ENCODE measurements around the gene WDFY4. TPM values are rescaled to one million over a fixed set of nuclear protein-coding genes. Genes with fewer than 3 reads are reported as not detected.

Gene WDFY4
- total and polyA plus RNA-seq, 2 donors, result 13.0 to 25.1 TPM

- Histone ChIP-seq H3K27me3 (ENCODE audit: control insufficient read depth in 2 of 2, insufficient read depth in 1 of 2, low read length in 1 of 2) (no peaks in the 10 kb centered on the region), H3K9me3 (ENCODE audit: control insufficient read depth in 2 of 2, insufficient read depth in 1 of 2, low read length in 1 of 2) (no peaks in the 10 kb centered on the region), H3K4me3 (ENCODE audit: low read length in 2 of 2) (no peak overlapping the region), H3K27ac (ENCODE audit: low read depth in 1 of 2, low read length in 1 of 2) (no peak overlapping the region), H3K4me1 (ENCODE audit: control insufficient read depth in 2 of 2, insufficient read depth in 2 of 2, low read length in 2 of 2) (no peaks in the 10 kb centered on the region), H3K36me3 (ENCODE audit: control insufficient read depth in 2 of 2, insufficient read depth in 2 of 2, low read length in 1 of 2) (no peaks in the 10 kb centered on the region)
- 96% methylated on average over 3 of the region's 3 CpGs for WGBS
- DNase-seq (ENCODE audit: low read depth in 6 of 9, low spot score in 9 of 9), result no peak
These were observed 159.9 kb downstream of the WDFY4 start for GRCh38 chr10:48844616-48845015.

- Histone ChIP-seq H3K4me3 (ENCODE audit: low read length in 2 of 2) (no peak overlapping the region), H3K9me3 (ENCODE audit: control insufficient read depth in 2 of 2, insufficient read depth in 1 of 2, low read length in 1 of 2) (no peaks in the 10 kb centered on the region), H3K27me3 (ENCODE audit: control insufficient read depth in 2 of 2, insufficient read depth in 1 of 2, low read length in 1 of 2) (no peaks in the 10 kb centered on the region), H3K27ac (ENCODE audit: low read depth in 1 of 2, low read length in 1 of 2) (no peak overlapping the region), H3K4me1 (ENCODE audit: control insufficient read depth in 2 of 2, insufficient read depth in 2 of 2, low read length in 2 of 2) (no peaks in the 10 kb centered on the region), H3K36me3 (ENCODE audit: control insufficient read depth in 2 of 2, insufficient read depth in 2 of 2, low read length in 1 of 2) (no peaks in the 10 kb centered on the region)
- no peak for DNase-seq (ENCODE audit: low read depth in 6 of 9, low spot score in 9 of 9)
- WGBS, result 96% methylated on average over 2 of the region's 2 CpGs
These were observed 160.8 kb downstream of the WDFY4 start for GRCh38 chr10:48845512-48845911.

GRCh38 chr10:48847691-48848090, 163.0 kb downstream of the WDFY4 start:
- 97% methylated on average over 5 of the region's 5 CpGs for WGBS
- no peaks in the 10 kb centered on the region for H3K9me3 ChIP-seq (ENCODE audit: control insufficient read depth in 2 of 2, insufficient read depth in 1 of 2, low read length in 1 of 2)
- no peaks in the 10 kb centered on the region for H3K4me1 ChIP-seq (ENCODE audit: control insufficient read depth in 2 of 2, insufficient read depth in 2 of 2, low read length in 2 of 2)
- H3K36me3 ChIP-seq (ENCODE audit: control insufficient read depth in 2 of 2, insufficient read depth in 2 of 2, low read length in 1 of 2), result no peaks in the 10 kb centered on the region
- H3K27me3 ChIP-seq (ENCODE audit: control insufficient read depth in 2 of 2, insufficient read depth in 1 of 2, low read length in 1 of 2), result no peaks in the 10 kb centered on the region
- H3K4me3 ChIP-seq (ENCODE audit: low read length in 2 of 2), result no peak overlapping the region
- H3K27ac ChIP-seq (ENCODE audit: low read depth in 1 of 2, low read length in 1 of 2), result no peak overlapping the region
- no peak for DNase-seq (ENCODE audit: low read depth in 6 of 9, low spot score in 9 of 9)

GRCh38 chr10:48856855-48857254, 172.2 kb downstream of the WDFY4 start:
- H3K27ac ChIP-seq (ENCODE audit: low read depth in 1 of 2, low read length in 1 of 2), result no peak overlapping the region
- H3K9me3 ChIP-seq (ENCODE audit: control insufficient read depth in 2 of 2, insufficient read depth in 1 of 2, low read length in 1 of 2), result no peaks in the 10 kb centered on the region
- no peak for DNase-seq (ENCODE audit: low read depth in 6 of 9, low spot score in 9 of 9)
- H3K4me1 ChIP-seq (ENCODE audit: control insufficient read depth in 2 of 2, insufficient read depth in 2 of 2, low read length in 2 of 2), result no peaks in the 10 kb centered on the region
- no peaks in the 10 kb centered on the region for H3K27me3 ChIP-seq (ENCODE audit: control insufficient read depth in 2 of 2, insufficient read depth in 1 of 2, low read length in 1 of 2)
- H3K36me3 ChIP-seq (ENCODE audit: control insufficient read depth in 2 of 2, insufficient read depth in 2 of 2, low read length in 1 of 2), result no peaks in the 10 kb centered on the region
- no peak overlapping the region for H3K4me3 ChIP-seq (ENCODE audit: low read length in 2 of 2)

GRCh38 chr10:48872234-48872633, 187.6 kb downstream of the WDFY4 start:
- no peaks in the 10 kb centered on the region for H3K4me1 ChIP-seq (ENCODE audit: control insufficient read depth in 2 of 2, insufficient read depth in 2 of 2, low read length in 2 of 2)
- no peak overlapping the region for H3K4me3 ChIP-seq (ENCODE audit: low read length in 2 of 2)
- no peaks in the 10 kb centered on the region for H3K27me3 ChIP-seq (ENCODE audit: control insufficient read depth in 2 of 2, insufficient read depth in 1 of 2, low read length in 1 of 2)
- H3K27ac ChIP-seq (ENCODE audit: low read depth in 1 of 2, low read length in 1 of 2), result no peak overlapping the region
- no peak for DNase-seq (ENCODE audit: low read depth in 6 of 9, low spot score in 9 of 9)
- no peaks in the 10 kb centered on the region for H3K9me3 ChIP-seq (ENCODE audit: control insufficient read depth in 2 of 2, insufficient read depth in 1 of 2, low read length in 1 of 2)
- WGBS, result 84% methylated on average over 1 of the region's 1 CpG
- H3K36me3 ChIP-seq (ENCODE audit: control insufficient read depth in 2 of 2, insufficient read depth in 2 of 2, low read length in 1 of 2), result no peaks in the 10 kb centered on the region

GRCh38 chr10:48878091-48878490, 193.4 kb downstream of the WDFY4 start:
- Histone ChIP-seq H3K4me3 (ENCODE audit: low read length in 2 of 2) (no peak overlapping the region), H3K4me1 (ENCODE audit: control insufficient read depth in 2 of 2, insufficient read depth in 2 of 2, low read length in 2 of 2) (no peaks in the 10 kb centered on the region), H3K27me3 (ENCODE audit: control insufficient read depth in 2 of 2, insufficient read depth in 1 of 2, low read length in 1 of 2) (no peaks in the 10 kb centered on the region), H3K36me3 (ENCODE audit: control insufficient read depth in 2 of 2, insufficient read depth in 2 of 2, low read length in 1 of 2) (no peaks in the 10 kb centered on the region), H3K9me3 (ENCODE audit: control insufficient read depth in 2 of 2, insufficient read depth in 1 of 2, low read length in 1 of 2) (peaks cover 0 to 4% of the 10 kb centered on the region in 2 donors), H3K27ac (ENCODE audit: low read depth in 1 of 2, low read length in 1 of 2) (no peak overlapping the region)
- DNase-seq (ENCODE audit: low read depth in 6 of 9, low spot score in 9 of 9), result no peak
- 95% methylated on average over 3 of the region's 3 CpGs for WGBS

GRCh38 chr10:48879451-48879850, 194.8 kb downstream of the WDFY4 start:
- Histone ChIP-seq H3K9me3 (ENCODE audit: control insufficient read depth in 2 of 2, insufficient read depth in 1 of 2, low read length in 1 of 2) (peaks cover 0 to 4% of the 10 kb centered on the region in 2 donors), H3K4me1 (ENCODE audit: control insufficient read depth in 2 of 2, insufficient read depth in 2 of 2, low read length in 2 of 2) (no peaks in the 10 kb centered on the region), H3K27me3 (ENCODE audit: control insufficient read depth in 2 of 2, insufficient read depth in 1 of 2, low read length in 1 of 2) (no peaks in the 10 kb centered on the region), H3K36me3 (ENCODE audit: control insufficient read depth in 2 of 2, insufficient read depth in 2 of 2, low read length in 1 of 2) (no peaks in the 10 kb centered on the region), H3K27ac (ENCODE audit: low read depth in 1 of 2, low read length in 1 of 2) (no peak overlapping the region), H3K4me3 (ENCODE audit: low read length in 2 of 2) (no peak overlapping the region)
- 97% methylated on average over 5 of the region's 5 CpGs for WGBS
- DNase-seq (ENCODE audit: low read depth in 6 of 9, low spot score in 9 of 9), result no peak

- Histone ChIP-seq H3K27ac (ENCODE audit: low read depth in 1 of 2, low read length in 1 of 2) (no peak overlapping the region), H3K36me3 (ENCODE audit: control insufficient read depth in 2 of 2, insufficient read depth in 2 of 2, low read length in 1 of 2) (no peaks in the 10 kb centered on the region), H3K9me3 (ENCODE audit: control insufficient read depth in 2 of 2, insufficient read depth in 1 of 2, low read length in 1 of 2) (peaks cover 0 to 4% of the 10 kb centered on the region in 2 donors), H3K27me3 (ENCODE audit: control insufficient read depth in 2 of 2, insufficient read depth in 1 of 2, low read length in 1 of 2) (no peaks in the 10 kb centered on the region), H3K4me1 (ENCODE audit: control insufficient read depth in 2 of 2, insufficient read depth in 2 of 2, low read length in 2 of 2) (no peaks in the 10 kb centered on the region), H3K4me3 (ENCODE audit: low read length in 2 of 2) (no peak overlapping the region)
- WGBS, result 95% methylated on average over 11 of the region's 11 CpGs
- no peak for DNase-seq (ENCODE audit: low read depth in 6 of 9, low spot score in 9 of 9)
These were observed 195.5 kb downstream of the WDFY4 start for GRCh38 chr10:48880016-48880705.

- no peak for DNase-seq (ENCODE audit: low read depth in 6 of 9, low spot score in 9 of 9)
- no peaks in the 10 kb centered on the region for H3K27me3 ChIP-seq (ENCODE audit: control insufficient read depth in 2 of 2, insufficient read depth in 1 of 2, low read length in 1 of 2)
- no peaks in the 10 kb centered on the region for H3K36me3 ChIP-seq (ENCODE audit: control insufficient read depth in 2 of 2, insufficient read depth in 2 of 2, low read length in 1 of 2)
These were observed 197.3 kb downstream of the WDFY4 start for GRCh38 chr10:48881937-48882336.

More at GRCh38 chr10:48881937-48882336, 197.3 kb downstream of the WDFY4 start:
- Histone ChIP-seq H3K9me3 (ENCODE audit: control insufficient read depth in 2 of 2, insufficient read depth in 1 of 2, low read length in 1 of 2) (peaks cover 0 to 4% of the 10 kb centered on the region in 2 donors), H3K27ac (ENCODE audit: low read depth in 1 of 2, low read length in 1 of 2) (no peak overlapping the region), H3K4me1 (ENCODE audit: control insufficient read depth in 2 of 2, insufficient read depth in 2 of 2, low read length in 2 of 2) (no peaks in the 10 kb centered on the region), H3K4me3 (ENCODE audit: low read length in 2 of 2) (no peak overlapping the region)
- 95% methylated on average over 1 of the region's 1 CpG for WGBS
